PFSK-1 (cell line): ENCODE measurements around the gene UBE2V1.

Experiments
- FOXP2 ChIP-seq: optimal IDR thresholded peaks from 2 replicates; pipeline ENCODE3; 2011; ENCODE audit warnings: borderline replicate concordance, control low read depth, inconsistent platforms; ENCODE audit not compliant: insufficient read depth; ENCODE audit errors: extremely low read length, extremely low read depth
- POLR2AphosphoS5 ChIP-seq: IDR thresholded peaks from 2 replicates; pipeline ENCODE4 v1.6.1; 2012; ENCODE audit warnings: low read depth, mild to moderate bottlenecking, control low read depth, low read length, moderate library complexity
- SIN3A ChIP-seq: IDR thresholded peaks from 2 replicates; pipeline ENCODE4 v1.6.1; 2012; ENCODE audit warnings: mild to moderate bottlenecking, low read length, moderate library complexity, borderline replicate concordance; ENCODE audit not compliant: insufficient read depth
- TAF1 ChIP-seq: IDR thresholded peaks from 2 replicates; pipeline ENCODE4 v1.6.1; 2012; ENCODE audit warnings: low read length, control low read depth, borderline replicate concordance; ENCODE audit not compliant: insufficient read depth
- TF ChIP-seq, protein P1 (sequence below), 2 experiments: IDR thresholded peaks; 2 replicates each; pipeline versions ENCODE4 v1.6.1 to v1.8.0; 2011 to 2012; ENCODE audit warnings: low read depth in 2 of 2, low read length in 2 of 2, control low read depth in 1 of 2, inconsistent platforms in 1 of 2, mild to moderate bottlenecking in 1 of 2, moderate library complexity in 1 of 2; ENCODE audit not compliant: insufficient read depth in 1 of 2

UBE2V1 gene

DNA sequence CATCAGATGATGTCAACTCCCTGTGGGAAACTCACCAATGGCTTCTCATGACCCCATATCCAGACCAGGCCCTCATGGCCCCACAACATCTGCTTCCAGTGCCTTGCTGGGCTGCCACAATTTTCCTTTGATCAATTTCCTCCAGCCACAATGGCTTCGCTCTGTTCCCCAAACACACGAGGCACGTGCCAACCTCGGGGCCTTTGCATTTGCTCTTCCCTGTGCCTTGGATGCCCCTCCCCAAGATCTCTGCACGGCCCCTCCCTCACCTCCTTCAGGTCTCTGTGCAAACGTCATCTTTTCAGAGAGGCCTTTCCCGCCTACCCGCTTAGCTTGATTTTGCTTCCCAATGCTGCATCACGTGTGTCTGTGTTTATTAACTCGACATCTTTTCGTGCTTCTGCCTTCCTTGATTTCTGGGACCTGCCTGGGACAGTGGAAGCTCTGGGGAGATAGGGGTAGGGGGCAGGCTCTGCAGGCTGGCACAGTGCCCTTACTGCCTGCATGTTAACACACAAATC is 27.4 kb upstream of the UBE2V1 start:
- TF ChIP-seq, protein P1, sequence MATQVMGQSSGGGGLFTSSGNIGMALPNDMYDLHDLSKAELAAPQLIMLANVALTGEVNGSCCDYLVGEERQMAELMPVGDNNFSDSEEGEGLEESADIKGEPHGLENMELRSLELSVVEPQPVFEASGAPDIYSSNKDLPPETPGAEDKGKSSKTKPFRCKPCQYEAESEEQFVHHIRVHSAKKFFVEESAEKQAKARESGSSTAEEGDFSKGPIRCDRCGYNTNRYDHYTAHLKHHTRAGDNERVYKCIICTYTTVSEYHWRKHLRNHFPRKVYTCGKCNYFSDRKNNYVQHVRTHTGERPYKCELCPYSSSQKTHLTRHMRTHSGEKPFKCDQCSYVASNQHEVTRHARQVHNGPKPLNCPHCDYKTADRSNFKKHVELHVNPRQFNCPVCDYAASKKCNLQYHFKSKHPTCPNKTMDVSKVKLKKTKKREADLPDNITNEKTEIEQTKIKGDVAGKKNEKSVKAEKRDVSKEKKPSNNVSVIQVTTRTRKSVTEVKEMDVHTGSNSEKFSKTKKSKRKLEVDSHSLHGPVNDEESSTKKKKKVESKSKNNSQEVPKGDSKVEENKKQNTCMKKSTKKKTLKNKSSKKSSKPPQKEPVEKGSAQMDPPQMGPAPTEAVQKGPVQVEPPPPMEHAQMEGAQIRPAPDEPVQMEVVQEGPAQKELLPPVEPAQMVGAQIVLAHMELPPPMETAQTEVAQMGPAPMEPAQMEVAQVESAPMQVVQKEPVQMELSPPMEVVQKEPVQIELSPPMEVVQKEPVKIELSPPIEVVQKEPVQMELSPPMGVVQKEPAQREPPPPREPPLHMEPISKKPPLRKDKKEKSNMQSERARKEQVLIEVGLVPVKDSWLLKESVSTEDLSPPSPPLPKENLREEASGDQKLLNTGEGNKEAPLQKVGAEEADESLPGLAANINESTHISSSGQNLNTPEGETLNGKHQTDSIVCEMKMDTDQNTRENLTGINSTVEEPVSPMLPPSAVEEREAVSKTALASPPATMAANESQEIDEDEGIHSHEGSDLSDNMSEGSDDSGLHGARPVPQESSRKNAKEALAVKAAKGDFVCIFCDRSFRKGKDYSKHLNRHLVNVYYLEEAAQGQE (IDR thresholded peaks at IDR 0.05; ENCODE audit: insufficient read depth in 1 of 2, low read depth in 2 of 2, low read length in 2 of 2), result no peak
- TF ChIP-seq FOXP2, result no peak
- no peak for TF ChIP-seq POLR2AphosphoS5
- no peak for TF ChIP-seq TAF1
- TF ChIP-seq SIN3A, result no peak

DNA sequence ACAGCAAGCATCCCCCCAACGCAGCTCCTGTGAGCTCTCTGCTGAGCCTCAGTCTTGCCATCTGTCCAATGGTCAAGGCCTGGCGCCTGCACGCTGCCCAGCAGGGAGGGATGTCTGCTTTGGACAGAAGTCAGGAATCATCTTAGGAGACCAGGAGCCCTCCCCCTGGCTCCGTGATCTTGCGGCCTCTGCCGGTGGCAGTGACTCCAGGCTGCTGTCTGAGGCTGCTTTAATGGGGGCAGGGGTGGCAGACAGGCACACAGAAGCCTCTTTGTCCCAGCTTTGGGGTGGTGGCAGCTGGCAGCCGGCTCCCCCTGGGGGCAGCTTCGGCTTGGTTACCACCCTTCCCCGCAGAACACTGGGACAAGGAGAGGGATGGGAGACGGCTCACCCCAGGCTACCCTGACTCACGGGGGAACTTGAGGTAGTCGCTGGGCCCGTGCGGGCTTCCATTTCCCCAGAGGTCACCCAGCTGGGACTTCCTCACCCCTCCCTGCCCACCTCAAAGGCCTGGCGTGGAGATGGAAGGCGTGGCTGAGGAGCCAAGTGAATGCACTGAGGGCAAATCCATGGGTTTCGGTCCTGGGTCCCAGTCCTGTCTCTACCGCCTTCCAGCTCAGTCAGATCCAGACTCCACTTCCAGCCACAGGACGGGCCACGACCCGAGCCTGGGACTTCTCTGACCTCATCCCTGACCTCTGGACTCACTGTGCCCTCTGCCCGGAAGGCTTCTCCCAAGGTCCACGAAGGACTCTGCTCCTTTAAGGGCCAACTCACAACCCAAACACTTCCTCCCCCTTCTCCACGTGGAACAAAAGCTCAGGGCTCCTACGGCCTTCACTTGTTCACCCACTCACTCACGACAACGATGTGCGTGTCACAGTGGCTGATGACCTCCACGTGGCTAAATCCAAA is 25.8 kb upstream of the UBE2V1 start:
- no peak for TF ChIP-seq FOXP2
- TF ChIP-seq SIN3A, result no peak
- no peak for TF ChIP-seq POLR2AphosphoS5
- TF ChIP-seq, protein P1 (IDR thresholded peaks at IDR 0.05; ENCODE audit: insufficient read depth in 1 of 2, low read depth in 2 of 2, low read length in 2 of 2), result no peak
- no peak for TF ChIP-seq TAF1

DNA sequence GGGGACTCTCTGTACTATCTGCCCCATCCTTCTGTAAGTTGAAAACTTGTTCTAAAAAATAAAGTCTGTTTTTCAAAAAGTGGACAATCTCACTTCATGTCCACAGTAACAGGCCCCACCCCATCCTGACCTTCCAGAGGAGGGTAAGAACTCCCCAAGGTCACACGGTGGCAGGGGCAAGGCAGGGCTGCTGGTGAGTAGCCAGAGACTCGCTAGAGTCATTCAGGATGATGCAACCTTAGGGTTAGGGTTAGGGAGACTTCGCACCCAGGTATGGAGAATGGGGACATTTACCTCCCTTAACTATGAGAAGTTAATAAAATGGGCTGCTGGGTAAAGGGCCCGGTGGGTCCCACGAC is 25.1 kb upstream of the UBE2V1 start:
- TF ChIP-seq FOXP2 (no peak), SIN3A (no peak), TAF1 (no peak), POLR2AphosphoS5 (no peak)
- TF ChIP-seq, protein P1 (IDR thresholded peaks at IDR 0.05; ENCODE audit: insufficient read depth in 1 of 2, low read depth in 2 of 2, low read length in 2 of 2), result no peak

DNA sequence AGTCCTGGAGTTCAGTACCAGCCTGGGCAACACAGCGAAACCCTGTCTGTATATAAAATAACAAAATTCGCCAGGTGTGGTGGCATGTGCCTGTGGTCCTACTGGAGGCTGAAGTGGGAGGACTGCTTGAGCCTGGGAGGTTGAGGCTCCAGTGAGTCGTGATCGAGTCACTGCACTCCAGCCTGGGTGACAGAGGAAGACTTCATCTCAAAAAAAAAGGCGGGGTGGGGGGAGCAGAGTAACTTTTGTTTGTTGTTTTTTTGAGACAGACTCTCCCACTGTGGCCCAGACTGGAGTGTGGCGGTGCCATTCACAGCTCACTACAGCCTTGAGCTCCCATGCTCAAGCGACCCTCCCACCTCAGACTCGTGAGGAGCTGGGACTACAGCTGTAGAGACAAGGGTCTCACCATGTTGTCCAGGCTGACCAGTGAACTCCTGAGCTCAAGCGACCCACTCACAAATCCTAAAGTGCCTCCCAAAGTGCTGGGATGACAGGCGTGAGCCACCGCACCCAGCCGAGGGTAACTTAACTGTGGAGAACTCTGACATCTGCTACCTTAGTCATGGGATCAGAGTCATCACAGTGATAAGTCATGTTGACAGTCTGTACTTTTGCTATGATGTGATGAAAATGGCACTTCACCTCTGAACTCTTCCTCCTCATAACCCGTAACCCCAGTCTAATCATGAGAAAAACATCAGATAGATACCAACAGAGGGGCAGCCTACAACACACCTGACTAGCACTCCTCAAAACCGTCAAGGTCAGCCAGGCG is 24.1 kb upstream of the UBE2V1 start:
- no peak for TF ChIP-seq TAF1
- no peak for TF ChIP-seq SIN3A
- no peak for TF ChIP-seq FOXP2
- TF ChIP-seq, protein P1 (IDR thresholded peaks at IDR 0.05; ENCODE audit: insufficient read depth in 1 of 2, low read depth in 2 of 2, low read length in 2 of 2), result no peak
- TF ChIP-seq POLR2AphosphoS5, result no peak
